ENCODE measurements around the gene FOXN3.
"Not testable (repeated sequence)": the region's sequence is repeated elsewhere in the genome, so short reads cannot be mapped to it uniquely, and the experiment has no call there.

FOXN3 gene

DNA sequence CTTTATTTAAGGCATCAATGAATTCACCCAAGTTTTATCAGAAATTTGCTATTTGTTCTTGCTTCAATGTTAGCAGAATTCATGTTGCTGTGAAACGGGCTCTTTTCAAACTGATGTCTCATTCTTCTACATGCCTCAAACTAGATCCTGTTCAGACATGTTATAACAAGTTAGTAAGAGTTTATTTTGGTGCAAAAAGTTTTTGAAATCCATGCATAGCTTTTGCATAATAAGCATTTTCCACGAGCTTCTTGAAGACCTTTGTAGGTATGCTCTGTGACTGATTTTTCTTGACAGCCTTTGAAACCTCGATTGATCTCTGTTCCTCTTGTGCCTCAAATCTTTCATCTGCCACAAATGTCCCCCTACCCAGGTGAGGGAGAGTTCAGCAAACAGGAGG lies 275.2 kb downstream of the FOXN3 start:
- DNase-seq (ENCODE audit: low read depth in 4 of 4, low spot score in 1 of 4), result no peak

DNA sequence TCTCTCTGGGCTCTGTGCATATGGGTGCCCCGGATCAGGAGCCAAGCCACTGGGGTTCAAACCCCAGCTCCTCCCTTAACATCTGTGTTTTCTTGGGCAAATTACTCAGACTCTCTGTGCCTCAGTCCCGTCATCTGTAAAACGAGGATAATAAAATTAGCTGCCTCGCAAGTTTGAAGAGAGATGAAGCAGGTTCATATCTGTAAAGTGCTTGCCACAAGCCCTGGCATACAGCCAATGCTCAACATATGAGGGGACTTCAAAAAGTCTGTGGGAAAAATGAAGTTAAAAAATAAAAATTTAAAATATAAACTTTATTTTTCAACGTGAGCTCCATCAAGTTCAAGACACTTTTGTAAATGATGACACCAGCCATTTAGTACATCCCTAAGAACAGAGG lies 276.7 kb downstream of the FOXN3 start:
- DNase-seq (ENCODE audit: low read depth in 4 of 4, low spot score in 1 of 4), result no peak

DNA sequence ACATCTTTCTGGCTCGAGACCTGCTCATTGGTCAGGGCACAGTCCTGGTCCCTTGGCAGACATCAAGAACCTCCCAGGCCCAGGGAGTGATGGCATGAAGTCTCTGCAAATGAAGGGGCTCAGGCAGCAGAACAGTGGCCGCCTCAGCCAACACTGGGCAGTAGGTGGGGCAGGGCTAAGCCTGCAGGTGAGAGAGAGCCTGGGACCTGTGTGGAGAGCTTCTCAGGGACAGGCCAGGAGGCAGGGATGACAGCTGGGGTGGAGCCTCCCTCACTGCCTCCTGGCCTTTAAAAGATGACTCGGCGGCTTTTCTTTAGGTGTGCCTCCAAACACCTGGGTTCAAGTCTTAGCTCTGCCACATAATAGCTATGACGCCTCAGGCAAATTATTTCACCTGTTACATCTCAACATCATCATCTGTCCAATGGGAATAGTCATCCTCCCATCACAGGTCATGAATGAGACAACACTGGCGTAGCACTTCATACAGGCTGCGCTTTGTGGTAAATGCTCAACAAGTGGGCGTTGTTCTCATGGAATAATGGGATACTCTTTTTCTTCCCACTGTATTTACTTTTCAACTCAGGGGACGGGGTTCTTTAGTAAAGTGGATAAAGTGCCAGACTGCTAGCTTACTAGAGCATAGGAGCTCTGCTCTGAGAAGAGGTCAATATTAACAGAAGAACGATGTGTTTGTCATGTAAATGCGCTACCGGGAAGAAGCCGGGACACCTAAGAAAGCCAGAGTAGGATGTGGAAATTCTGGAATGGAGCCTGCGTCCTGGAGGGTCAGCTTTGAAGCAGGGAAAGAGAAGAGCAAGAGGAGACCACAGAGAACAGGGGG lies 277.4 kb downstream of the FOXN3 start:
- no peak for DNase-seq (ENCODE audit: low read depth in 4 of 4, low spot score in 1 of 4)

DNA sequence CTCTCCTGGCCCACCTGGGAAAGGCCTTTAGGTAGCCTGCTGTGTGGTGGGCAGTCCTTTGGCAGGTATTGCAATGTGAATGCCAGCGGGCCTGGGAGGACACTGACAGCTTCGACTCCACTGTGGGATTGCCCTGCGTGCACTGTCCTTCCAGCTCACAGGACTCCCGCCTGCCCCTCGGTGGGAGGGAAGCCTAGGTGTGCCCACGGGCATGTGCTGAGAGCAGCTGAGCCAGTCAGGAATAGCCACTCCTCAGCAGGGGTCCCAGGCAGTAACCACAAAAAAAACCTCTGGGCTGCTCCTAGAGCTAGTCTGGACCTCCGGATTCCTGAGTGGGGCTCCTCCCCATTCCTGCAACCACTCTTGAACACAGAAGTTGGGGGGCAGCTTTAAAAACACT lies 278.2 kb downstream of the FOXN3 start:
- no peak for DNase-seq (ENCODE audit: low read depth in 4 of 4, low spot score in 1 of 4)

DNA sequence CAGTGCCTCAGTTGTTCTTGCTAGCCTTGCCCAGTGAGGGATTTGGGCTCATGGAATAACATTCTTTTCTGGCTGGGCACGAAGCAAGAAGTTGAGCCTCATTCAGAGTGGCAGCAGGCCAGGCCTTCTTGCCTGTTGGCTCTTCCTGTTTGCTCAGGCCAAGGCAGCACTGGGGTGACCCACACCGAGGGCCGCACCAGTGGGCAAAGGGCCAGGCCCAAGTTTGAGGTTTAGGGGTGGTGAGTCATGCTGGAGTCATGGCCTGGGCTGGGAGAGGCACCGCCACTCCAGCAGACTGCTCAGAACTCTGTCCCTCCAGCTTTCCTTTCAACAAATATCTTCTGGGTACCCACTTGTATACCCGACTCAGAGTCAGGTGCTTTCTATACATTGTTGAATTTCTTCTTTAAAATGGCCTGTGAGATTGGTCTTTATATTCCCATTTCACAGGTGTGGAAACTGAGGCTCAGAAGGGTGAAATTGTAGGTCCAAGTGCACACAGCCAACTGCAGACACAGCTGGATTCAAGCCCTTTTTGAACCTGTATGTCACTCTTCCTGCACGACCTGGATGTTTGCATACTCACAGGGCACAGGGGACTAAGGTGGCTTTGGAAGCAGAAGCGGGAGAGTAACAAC lies 279.4 kb downstream of the FOXN3 start:
- no peak for DNase-seq (ENCODE audit: low read depth in 4 of 4, low spot score in 1 of 4)

DNA sequence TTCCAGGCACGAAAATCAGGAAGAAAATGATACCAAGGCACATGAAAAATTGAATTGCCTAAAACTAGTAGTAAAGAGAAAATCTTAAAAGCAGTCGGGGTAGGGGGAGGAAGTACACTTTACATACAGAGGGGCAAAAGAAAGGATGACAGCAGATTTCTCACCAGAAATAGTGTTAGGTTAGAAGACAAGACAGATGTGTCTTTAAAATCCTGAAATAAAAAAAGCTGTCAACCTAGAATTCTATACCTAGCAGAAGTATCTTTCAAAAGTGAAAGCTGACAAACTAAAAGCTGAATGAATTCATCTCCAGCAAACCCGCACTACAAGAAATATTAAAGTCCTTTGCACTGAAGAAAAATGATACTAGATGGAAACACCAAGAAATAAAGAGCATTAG lies 280.4 kb downstream of the FOXN3 start:
- no peak for DNase-seq (ENCODE audit: low read depth in 4 of 4, low spot score in 1 of 4)

DNA sequence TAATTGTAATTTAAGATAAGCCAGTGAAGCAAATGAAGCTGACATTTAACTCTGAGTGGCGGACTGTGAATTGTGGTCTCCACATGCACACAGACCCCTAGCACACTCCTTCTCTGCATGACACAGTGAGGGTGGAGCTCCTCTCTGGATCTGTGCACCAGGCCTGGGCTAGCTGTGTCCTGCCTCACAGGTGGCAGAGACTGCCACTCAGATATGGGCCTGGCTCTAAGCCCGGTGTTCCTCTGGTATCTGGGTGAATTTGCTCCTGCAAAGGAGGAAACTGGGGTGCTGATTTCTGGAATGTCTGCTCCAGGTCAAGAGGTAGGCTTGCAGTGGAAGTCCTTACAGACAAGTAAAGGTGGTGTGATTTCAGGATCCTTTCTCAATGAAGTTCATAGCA lies 282.4 kb downstream of the FOXN3 start:
- DNase-seq (ENCODE audit: low read depth in 4 of 4, low spot score in 1 of 4), result no peak

DNA sequence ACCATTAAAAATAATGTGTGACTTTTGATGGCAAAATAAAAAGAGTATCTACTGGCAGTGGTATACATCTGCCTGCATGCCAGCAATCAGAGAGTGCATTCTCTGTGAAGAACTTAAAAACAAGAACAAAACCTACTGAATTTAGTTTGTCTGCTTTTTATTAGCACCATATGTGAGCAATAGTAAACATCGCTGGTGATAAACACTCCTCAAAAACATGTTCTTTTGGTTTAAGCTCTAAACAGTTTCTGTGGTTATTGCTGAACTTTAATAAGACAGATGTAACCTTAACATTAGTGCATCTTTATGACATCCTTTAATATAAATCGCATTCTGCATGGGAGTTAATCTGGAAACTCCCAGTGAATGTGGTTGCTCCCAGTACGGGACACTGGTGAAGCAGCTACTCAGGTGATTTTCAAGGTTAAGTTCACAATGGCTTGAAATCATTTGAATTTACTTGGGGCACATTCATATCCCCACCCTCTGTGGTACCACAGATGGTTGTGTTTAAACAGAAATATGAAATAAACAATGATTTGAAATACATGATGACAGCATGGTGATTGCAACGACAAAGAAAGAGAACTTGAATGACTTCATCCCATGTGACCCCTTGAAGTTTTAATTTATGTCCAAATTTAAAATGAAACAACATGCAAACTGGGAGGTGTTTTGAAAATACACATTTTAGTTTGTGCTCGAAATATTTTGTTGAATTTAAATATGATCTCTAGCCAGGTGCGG lies 285.9 kb downstream of the FOXN3 start:
- no peak for DNase-seq (ENCODE audit: low read depth in 4 of 4, low spot score in 1 of 4)

DNA sequence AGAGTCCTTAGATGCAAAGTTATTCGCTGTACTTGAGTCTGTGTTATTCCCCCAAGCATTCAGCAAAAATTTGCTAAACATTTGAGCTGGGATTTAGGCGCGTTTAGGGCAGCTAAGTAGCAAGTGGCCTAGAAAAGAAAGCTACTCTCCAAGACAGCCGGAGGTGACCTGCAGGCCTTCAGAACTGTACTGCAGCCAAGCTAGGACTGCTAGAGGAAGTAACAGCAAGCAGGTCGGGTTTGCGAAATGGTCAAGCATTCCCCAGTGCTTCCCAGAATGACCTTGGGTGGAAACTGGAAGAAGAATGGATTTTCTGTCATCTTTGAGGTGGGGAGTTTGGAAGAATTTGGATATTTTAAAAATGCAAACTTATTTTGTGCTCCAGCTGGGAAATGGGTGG lies 287.5 kb downstream of the FOXN3 start:
- no peak for DNase-seq (ENCODE audit: low read depth in 4 of 4, low spot score in 1 of 4)

DNA sequence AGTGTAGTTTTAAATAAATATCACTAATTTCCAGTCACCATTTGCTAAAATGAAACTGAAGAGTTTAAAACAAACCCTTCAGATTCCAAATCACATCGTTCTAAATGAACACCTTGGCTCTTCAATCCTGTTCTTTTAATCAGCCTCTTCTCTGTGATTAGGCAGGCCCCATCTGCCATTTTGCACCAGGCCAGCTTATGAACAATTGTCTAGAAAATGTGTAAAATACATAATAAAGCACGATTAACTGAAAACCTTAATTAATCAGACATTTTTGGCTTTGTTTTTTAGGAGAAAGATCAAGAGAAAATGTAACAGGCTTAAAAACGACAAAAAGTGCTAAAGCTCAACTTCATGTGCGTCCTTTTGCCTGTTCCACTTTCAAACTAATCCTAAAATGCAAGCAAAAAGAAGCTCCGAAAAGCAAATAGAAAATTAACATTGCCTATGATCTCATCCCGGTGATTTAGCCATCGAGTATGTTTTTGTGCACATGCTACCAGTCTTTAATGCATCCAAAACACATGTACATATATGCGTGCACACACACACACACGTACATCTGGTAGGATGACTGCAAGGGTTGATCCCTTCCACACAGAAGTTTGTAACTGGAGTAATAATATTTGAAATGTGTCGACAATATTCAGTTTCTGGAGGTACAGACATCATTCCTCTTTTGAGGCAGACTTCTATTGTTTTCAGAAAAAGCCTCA lies 288.6 kb downstream of the FOXN3 start:
- DNase-seq (ENCODE audit: low read depth in 4 of 4, low spot score in 1 of 4), result no peak

DNA sequence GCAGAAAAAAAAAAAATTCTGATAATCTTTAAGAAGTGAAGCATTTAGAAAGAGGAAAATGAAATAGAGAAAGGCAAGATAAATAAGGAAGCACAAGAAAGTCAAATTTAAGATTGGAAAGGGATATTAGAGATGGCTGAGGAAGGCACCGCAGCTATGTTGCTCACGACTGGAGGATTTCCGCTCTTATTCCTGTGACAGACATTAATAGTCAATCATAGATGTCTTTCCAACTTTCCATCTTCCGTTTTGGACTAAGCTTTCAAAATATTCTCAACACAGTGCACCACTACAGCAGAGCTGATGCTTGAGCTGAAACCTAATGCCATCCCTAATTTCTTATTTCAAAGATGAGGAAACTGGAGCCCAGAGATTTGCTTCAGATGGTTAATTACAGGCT lies 290.6 kb downstream of the FOXN3 start:
- no peak for DNase-seq (ENCODE audit: low read depth in 4 of 4, low spot score in 1 of 4)

DNA sequence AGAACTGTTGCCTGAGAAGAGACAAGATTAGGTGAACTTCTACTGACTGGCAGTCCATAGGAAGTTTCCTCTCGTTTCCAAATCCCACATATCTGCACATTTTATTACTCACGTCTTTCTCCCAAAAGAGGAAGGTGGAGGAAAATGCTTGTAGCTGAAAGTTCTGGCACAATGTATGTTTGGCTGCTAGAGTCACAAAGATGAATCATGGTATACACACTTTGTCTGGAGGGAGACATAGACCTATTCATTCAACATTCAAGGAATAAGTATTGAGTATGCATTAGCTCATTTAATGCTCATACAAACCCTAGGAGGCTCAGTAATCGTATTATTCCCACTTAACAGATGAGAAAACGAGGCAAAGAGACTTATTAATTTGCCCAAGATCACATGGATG lies 291.8 kb downstream of the FOXN3 start:
- no peak for DNase-seq (ENCODE audit: low read depth in 4 of 4, low spot score in 1 of 4)

DNA sequence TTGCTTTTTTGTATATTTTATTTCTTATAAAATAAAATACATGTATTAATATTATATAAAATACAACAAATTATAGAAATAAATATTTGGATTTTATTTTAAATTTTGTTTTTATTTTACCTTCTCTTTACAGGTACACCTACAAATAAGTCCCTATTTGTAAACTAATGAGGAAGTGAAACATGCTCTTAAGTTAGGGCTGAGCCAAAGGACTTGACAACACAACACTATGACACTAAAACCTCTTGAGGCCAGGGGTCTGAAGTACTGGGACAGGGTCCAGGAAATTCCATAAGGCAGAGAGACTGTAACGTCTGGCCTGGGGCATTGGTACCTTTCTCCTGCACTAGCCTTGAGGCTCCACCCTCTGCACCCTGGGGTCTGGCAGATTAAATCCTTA lies 293.2 kb downstream of the FOXN3 start:
- DNase-seq (ENCODE audit: low read depth in 4 of 4, low spot score in 1 of 4), result no peak

DNA sequence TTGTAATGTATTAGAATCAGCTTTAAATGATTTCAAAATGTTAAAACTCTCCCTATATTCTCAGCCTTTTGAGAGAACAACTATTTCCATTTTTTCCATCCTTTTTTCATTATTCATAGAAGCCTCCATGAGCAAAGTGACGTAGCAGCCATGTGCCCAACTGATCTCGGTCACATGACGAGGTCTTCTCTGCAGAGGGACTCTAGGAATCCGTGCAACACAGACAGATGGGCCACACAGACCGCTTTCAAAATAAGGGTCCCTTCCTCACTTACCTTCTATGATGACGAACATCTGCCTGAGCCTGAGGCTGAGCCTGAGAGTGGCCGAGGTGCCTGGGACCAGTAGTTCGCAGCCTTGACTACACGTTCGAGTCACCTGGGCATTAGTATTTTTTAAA lies 293.8 kb downstream of the FOXN3 start:
- no peak for DNase-seq (ENCODE audit: low read depth in 4 of 4, low spot score in 1 of 4)

DNA sequence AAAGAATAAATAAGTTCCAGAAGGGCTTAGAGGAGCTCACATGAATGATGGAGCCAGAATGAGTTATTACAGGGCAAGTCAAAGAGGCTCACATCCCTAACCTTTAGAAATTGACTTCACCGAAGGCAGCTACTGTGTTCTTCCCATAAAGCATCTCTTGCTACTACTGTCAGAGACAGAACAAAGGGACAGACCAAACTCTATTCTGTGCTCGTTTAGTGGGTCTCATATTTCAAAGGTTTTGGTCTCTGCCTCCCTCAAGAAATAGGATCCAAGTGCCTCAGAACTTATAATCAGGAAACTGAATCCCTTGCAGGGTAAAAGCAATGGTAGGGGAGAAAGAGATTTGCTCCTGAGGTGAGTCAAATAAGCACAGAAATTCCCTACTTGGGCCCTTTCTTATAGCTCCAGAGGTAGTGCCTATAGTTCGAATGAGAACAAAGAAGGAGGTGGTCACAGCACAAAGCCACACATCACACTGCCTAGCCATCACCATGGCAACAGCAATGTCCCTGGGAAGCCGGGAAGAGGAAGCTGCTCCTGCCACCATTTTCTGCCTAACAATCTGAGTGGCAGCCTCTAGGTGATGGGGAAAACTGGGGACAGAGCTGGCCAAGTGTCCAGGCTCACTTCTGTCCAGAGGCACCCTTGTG lies 294.9 kb downstream of the FOXN3 start:
- DNase-seq (ENCODE audit: low read depth in 4 of 4, low spot score in 1 of 4), result no peak

DNA sequence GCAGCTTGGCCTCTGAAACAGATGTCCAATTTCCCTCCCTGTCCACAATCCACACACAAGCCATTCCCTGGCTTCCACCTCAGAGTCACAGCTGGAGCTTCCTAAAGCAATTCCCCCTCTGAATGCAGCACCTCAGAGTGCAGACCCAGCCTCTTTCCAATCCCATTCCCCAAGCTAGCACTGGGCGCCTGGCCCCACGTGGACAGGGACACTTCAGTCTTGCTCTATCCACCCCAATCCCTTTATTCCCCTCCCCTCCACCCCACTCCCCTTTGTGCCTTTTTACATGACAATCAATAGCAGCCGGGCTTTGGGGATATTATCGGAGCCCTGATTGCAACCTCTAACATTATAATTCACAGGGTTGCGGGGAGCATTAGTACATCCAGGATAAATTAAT lies 300.0 kb downstream of the FOXN3 start:
- DNase-seq (ENCODE audit: low read depth in 4 of 4, low spot score in 1 of 4), result no peak

DNA sequence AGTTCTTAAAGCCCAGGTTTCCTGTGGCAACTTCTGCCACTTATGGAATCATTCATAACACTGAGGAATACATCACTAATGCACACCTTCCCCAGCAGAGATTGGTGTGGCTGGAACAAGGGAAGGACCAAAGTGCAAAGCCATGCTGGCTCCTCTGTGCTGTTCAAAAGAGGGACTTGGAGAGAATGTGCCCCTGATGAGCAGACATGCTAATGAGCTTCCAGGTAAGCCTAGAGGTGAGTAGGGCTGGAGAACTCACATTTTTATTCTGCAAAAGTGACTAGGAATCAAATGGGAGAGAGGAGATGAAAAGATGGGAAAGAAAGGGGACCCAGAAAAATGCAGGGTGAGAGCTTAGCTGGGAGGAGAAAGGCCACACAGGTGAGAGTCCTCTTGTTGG lies 302.9 kb downstream of the FOXN3 start:
- DNase-seq (ENCODE audit: low read depth in 4 of 4, low spot score in 1 of 4), result no peak

DNA sequence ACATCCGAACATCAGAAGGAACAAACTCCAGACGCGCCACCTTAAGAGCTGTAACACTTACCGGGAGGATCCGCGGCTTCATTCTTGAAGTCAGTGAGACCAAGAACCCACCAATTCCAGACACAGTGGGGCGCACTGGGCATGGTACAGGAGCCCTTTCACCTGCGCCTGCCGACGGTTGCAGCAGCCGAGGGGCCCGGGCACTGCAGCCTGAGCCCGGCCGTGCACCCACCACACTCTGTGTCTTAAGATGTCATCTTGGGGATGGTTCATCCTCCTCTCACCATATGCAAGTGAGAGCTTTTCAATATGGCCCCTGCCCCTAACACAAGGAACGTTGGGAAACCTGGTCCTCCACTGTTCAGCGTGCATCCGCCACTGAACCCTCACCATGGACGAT lies 304.3 kb downstream of the FOXN3 start:
- DNase-seq (ENCODE audit: low read depth in 4 of 4, low spot score in 1 of 4), result no peak

DNA sequence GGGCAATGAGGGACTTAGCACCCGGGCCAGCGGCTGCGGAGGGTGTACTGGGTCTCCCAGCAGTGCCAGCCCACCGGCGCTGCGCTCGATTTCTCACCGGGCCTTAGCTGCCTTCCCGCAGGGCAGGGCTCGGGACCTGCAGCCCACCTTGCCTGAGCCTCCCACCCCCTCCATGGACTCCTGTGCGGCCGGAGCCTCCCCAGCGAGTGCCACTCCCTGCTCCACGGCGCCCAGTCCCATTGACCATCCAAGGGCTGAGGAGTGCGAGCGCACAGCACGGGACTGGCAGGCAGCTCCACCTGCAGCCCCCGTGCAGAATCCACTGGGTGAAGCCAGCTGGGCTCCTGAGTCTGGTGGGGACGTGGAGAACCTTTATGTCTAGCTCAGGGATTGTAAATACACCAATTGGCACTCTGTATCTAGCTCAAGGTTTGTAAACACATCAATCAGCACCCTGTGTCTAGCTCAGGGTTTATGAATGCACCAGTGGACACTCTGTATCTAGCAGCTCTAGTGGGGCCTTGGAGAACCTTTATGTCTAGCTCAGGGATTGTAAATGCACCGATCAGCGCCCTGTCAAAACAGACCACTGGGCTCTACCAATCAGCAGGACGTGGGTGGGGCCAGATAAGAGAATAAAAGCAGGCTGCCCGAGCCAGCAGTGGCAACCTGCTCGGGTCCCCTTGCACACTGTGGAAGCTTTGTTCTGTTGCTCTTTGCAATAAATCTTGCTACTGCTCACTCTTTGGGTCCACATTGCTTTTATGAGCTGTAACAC lies 305.1 kb downstream of the FOXN3 start:
- not testable (repeated sequence) for DNase-seq (ENCODE audit: low read depth in 4 of 4, low spot score in 1 of 4)

DNA sequence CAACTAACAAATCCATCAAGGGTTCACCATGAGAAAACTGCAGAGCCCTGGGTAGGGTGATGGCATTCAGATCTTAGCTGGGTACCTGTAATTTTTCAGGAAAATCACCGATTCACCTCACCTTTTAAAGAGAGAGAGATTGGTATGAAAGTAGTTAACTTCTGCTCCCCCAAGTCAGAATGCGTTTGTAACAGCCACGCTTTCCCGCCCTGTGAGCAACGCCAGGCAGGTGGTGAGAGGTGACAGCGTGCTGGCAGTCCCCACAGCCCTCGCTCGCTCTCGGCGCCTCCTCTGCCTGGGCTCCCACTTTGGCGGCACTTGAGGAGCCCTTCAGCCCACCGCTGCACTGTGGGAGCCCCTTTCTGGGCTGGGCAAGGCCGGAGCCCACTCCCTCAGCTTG lies 305.8 kb downstream of the FOXN3 start:
- DNase-seq (ENCODE audit: low read depth in 4 of 4, low spot score in 1 of 4), result not testable (repeated sequence)

All from stimulated activated CD4-positive, alpha-beta T cell treated with anti-CD3 and anti-CD28 coated beads, Interleukin-1b, Interleukin-23, amount 100 ng/mL, for 24 hours (primary cell).